Measurements from ENCODE around the gene TBC1D20. TPM values are rescaled to one million over a fixed set of nuclear protein-coding genes. Genes with fewer than 3 reads are reported as not detected.

Gene TBC1D20
- total and polyA plus RNA-seq, 2 donors (not counting 3 experiments of a cell fraction or from before 2014, with no cell fraction given) = 34.3 to 36.1 TPM

- H3K27me3 ChIP-seq (ENCODE audit: control insufficient read depth in 2 of 2, insufficient read depth in 2 of 2, low read length in 2 of 2) = no peaks in the 10 kb centered on the region
- H3K36me3 ChIP-seq (ENCODE audit: control insufficient read depth in 2 of 2, extremely low read depth in 1 of 2, insufficient read depth in 2 of 2, low read length in 2 of 2) = peaks cover 2 to 15% of the 10 kb centered on the region in 2 experiments
- intact Hi-C loops (cut with micrococcal nuclease) = no loop called here
- TF ChIP-seq FOS (IDR thresholded peaks at IDR 0.05; ENCODE audit: borderline replicate concordance, insufficient read depth, low read length) = no peak
- TF ChIP-seq EZH2 (IDR thresholded peaks at IDR 0.05; ENCODE audit: borderline replicate concordance, low read depth, low read length, severe bottlenecking) = no peak
- TF ChIP-seq POLR2A (IDR thresholded peaks at IDR 0.05; ENCODE audit: low read depth, low read length) = no peak
- no peak for TF ChIP-seq GATA2 (IDR thresholded peaks at IDR 0.05; ENCODE audit: insufficient read depth, insufficient read length, low read depth, low read length)
- no peak for TF ChIP-seq POLR2AphosphoS5 (IDR thresholded peaks at IDR 0.05; ENCODE audit: insufficient read depth, low read depth, low read length)
- TF ChIP-seq JUN (IDR thresholded peaks at IDR 0.05; ENCODE audit: borderline replicate concordance, insufficient read depth, insufficient read length, low read depth) = no peak
- no peak for TF ChIP-seq CTCF (IDR thresholded peaks at IDR 0.05; ENCODE audit: extremely low read depth in 1 of 2, insufficient read depth in 1 of 2, low read depth in 1 of 2, low read length in 2 of 2)
- H3K4me1 ChIP-seq (ENCODE audit: control insufficient read depth, extremely low read depth, insufficient read depth, low read length) = no peaks in the 10 kb centered on the region
- H3K4me2 ChIP-seq (ENCODE audit: insufficient read depth, low read length) = no peak overlapping the region
- POLR2A ChIA-PET = no interaction called here
- peaks cover 13% of the 10 kb centered on the region for H3K79me2 ChIP-seq (ENCODE audit: control insufficient read depth, insufficient read depth, low read length)
- no peak for FAIRE-seq
- dilution Hi-C loops (cut with MboI; ENCODE audit: extremely low pct_ligation_motif_present, low sequenced_read_pairs) = no loop called here
- no peak overlapping the region for H3K9ac ChIP-seq (replicated peaks; ENCODE audit: extremely low read depth, insufficient read depth, low read length)
- no peaks in the 10 kb centered on the region for H3K9me1 ChIP-seq (replicated peaks; ENCODE audit: control insufficient read depth, extremely low read depth, insufficient read depth, low read length)
- H3K9me3 ChIP-seq (replicated peaks; ENCODE audit: control insufficient read depth, insufficient read depth, low read length) = no peaks in the 10 kb centered on the region
- H4K20me1 ChIP-seq (replicated peaks; ENCODE audit: control insufficient read depth, extremely low read depth, insufficient read depth, low read length) = no peaks in the 10 kb centered on the region
- no TSS peak for BruUV-seq (replicated peaks)
- no peak overlapping the region for H2AFZ ChIP-seq (ENCODE audit: low read depth, low read length)
- CTCF ChIA-PET = interaction anchor here (1.4 kb wide), 1 partner anchor 16 kb away, joined by 4 read pairs; no protein-coding TSS in a partner anchor
- DNase-seq (ENCODE audit: low read depth, low spot score) = no peak
- H3K27ac ChIP-seq (ENCODE audit: insufficient read depth, low read depth, low read length) = no peak overlapping the region
- H3K4me3 ChIP-seq (replicated peaks in 1 of 3; ENCODE audit: insufficient read depth in 1 of 3, low read depth in 1 of 3, low read length in 3 of 3) = no peak overlapping the region
Measured at GRCh38 chr20:415820-416322, 46.5 kb downstream of the TBC1D20 start.
